ENCODE data around the gene DCAF5. TPM values are rescaled to one million over a fixed set of nuclear protein-coding genes. Genes with fewer than 3 reads are reported as not detected.
"Not testable (repeated sequence)": the region's sequence is repeated elsewhere in the genome, so short reads cannot be mapped to it uniquely, and the experiment has no call there.

Gene DCAF5
- total RNA-seq, 2 donors from 2014 or later: 52.3 to 53.5 TPM

DNA sequence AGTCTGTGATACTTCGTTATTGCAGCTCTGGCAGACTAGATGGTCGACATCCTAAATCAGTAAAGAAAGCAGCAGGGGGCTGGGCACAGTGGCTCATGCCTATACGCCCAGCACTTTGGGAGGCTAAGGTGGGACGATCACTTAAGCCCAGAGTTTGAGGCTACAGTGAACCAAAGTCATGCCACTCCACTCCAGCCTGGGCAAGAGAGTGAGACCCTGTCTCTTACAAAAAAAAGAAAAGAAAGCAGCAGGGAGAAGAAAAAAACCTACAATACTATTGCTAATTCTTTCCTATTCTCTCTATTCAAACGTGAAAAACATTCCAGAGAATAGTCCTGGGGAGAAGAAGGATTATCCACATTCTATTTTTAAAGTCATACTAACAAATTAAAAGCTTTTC is 79.5 kb downstream of the DCAF5 start:
- no peaks in the 10 kb centered on the region for H3K27me3 Mint-ChIP-seq (ENCODE audit: low read depth)
- H3K4me3 Mint-ChIP-seq: no peak overlapping the region
- ATAC-seq (replicated peaks in 1 of 2): no peak
- H3K4me1 Mint-ChIP-seq (ENCODE audit: low read depth): peaks cover 25% of the 10 kb centered on the region
- no peak overlapping the region for H3K27ac Mint-ChIP-seq
- H3K9me3 Mint-ChIP-seq: no peaks in the 10 kb centered on the region
- no peak for DNase-seq
- peaks cover 0 to 3% of the 10 kb centered on the region in 2 donors for H3K36me3 Mint-ChIP-seq (ENCODE audit: insufficient read depth in 2 of 2)

DNA sequence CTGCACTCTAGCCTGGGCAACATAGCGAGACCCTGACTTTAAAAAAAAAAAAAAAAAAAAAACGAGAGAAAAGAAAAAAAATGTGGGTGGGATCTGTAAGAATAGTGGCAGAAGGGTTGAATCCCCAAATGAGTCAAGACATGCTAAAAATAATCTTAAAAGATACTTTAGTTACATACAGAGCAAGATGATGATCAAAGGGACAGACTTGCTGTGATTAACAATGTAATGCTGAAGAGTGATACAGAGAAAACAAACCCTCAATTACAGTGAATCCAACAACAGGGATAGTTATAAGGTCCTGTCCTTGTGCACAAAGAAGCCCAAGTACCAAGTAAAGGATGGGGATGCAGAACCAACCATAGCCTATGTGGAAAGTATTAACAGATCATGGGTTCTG is 80.3 kb downstream of the DCAF5 start:
- peaks cover 0 to 6% of the 10 kb centered on the region in 2 donors for H3K36me3 Mint-ChIP-seq (ENCODE audit: insufficient read depth in 2 of 2)
- no peaks in the 10 kb centered on the region for H3K9me3 Mint-ChIP-seq
- ATAC-seq (replicated peaks in 1 of 2) (peak; percentile 17 to 37), DNase-seq (no peak)
- no peak overlapping the region for H3K4me3 Mint-ChIP-seq
- no peaks in the 10 kb centered on the region for H3K27me3 Mint-ChIP-seq (ENCODE audit: low read depth)
- H3K4me1 Mint-ChIP-seq (ENCODE audit: low read depth): peaks cover 23% of the 10 kb centered on the region
- peak overlapping the region; percentile 9 for H3K27ac Mint-ChIP-seq

DNA sequence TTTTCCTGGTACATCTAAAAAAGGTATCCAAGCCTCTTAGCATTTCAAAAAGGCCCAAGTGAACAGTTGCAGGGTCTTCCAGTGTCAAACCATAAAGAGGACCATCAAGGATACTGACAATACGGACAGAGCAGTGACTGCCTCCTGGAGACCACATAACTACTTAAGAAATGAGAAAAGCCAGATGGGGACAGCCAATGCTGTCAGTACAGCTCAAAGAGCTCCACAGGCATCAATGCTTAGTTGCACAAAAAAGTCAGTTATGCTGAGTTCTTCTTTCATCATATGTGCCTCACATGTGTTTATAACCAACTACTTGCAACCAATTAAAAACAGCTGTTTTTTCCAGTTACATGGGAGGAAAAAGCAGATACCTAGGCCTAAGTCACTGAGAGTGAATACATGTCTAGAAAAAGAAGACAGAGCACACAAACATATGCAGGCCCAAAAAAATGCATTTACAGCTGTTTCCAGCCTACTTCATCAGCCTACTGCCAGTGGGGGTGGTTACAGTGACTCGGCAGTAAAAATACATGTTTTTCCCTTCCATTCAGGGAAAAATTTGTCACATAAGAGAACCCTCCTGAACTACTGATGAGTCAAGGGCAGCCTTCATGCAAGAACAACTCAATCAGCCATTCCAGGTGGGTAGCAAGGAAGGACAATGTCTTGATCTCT is 84.0 kb downstream of the DCAF5 start:
- peak overlapping the region; percentile 48 for H3K27ac Mint-ChIP-seq
- peaks cover 0 to 2% of the 10 kb centered on the region in 2 donors for H3K36me3 Mint-ChIP-seq (ENCODE audit: insufficient read depth in 2 of 2)
- ATAC-seq (replicated peaks in 1 of 2): peak in 1 of 2 donors; percentile 27

DNA sequence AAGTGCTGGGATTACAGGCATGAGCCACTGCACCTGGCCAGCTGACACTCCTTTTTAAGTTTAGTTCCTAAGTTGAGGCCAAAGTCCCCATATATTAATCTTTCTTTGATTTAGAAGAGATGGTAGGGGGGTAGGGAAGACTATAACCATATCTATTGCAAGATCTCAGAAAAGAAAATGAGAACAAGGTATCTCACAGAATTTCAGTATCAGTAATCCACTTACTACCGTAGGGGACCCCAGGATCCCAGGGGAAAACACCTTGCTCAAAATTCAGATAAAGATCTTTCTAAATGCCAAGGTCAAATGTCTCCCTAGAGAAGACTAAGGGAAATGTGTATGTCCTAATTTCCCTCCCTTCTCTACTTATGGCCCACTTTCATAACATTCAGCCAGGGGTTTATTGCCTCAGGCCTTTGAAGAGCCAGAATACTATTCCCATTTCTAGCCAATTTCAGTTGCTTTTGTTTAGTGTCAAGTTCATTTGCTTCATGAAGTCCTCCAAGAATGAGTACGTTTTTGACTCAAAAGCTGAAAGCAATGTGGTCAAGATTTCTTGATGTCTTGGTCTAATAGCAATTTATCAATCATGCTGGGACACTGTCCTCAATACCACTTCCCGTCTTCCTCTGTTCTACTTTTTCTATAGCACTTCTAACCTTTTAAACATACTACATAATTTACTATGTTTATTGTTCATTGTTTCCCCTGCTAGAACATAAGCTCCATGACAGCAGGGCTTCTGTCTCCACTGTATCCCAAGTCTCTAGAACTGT is 86.3 kb downstream of the DCAF5 start:
- Mint-ChIP-seq H3K36me3 (ENCODE audit: insufficient read depth in 2 of 2) (peaks cover 0 to 5% of the 10 kb centered on the region in 2 donors), H3K4me3 (peak overlapping the region in 1 of 2 donors; percentile 12), H3K27ac (peak overlapping the region; percentile 77), H3K4me1 (ENCODE audit: low read depth) (peaks cover 20% of the 10 kb centered on the region), H3K9me3 (no peaks in the 10 kb centered on the region), H3K27me3 (ENCODE audit: low read depth) (no peaks in the 10 kb centered on the region)
- ATAC-seq (replicated peaks in 1 of 2): peak; percentile 58 to 84
- DNase-seq: no peak

More for the DNA sequence above, 84.0 kb downstream of the DCAF5 start:
- Mint-ChIP-seq H3K9me3 (no peaks in the 10 kb centered on the region), H3K4me3 (no peak overlapping the region), H3K4me1 (ENCODE audit: low read depth) (peaks cover 32% of the 10 kb centered on the region), H3K27me3 (ENCODE audit: low read depth) (no peaks in the 10 kb centered on the region)
- DNase-seq: no peak

DNA sequence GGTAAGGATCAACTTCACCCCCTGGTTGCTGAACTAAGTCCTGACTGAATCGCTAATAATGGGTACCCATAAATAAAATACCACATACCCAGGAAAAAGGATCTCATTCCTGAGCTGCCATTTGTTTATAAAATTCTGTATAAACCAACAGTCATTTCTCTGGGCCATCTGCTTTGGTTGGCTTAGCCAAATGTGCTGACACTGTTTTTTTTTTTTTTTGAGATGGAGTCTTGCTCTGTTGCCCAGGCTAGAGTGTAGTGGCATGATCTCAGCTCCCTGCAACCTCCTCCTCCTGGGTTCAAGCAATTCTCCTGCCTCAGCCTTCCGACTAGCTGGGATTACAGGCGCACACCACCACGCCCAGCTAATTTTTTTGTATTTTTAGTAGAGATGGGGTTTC is 87.0 kb downstream of the DCAF5 start:
- Mint-ChIP-seq H3K4me1 (ENCODE audit: low read depth) (peaks cover 20% of the 10 kb centered on the region), H3K27ac (peak overlapping the region; percentile 77)
- DNase-seq; H3K9me3 Mint-ChIP-seq; H3K27me3 Mint-ChIP-seq (ENCODE audit: low read depth); H3K4me3 Mint-ChIP-seq; H3K36me3 Mint-ChIP-seq (ENCODE audit: insufficient read depth in 2 of 2); ATAC-seq (replicated peaks in 1 of 2): not testable (repeated sequence)

DNA sequence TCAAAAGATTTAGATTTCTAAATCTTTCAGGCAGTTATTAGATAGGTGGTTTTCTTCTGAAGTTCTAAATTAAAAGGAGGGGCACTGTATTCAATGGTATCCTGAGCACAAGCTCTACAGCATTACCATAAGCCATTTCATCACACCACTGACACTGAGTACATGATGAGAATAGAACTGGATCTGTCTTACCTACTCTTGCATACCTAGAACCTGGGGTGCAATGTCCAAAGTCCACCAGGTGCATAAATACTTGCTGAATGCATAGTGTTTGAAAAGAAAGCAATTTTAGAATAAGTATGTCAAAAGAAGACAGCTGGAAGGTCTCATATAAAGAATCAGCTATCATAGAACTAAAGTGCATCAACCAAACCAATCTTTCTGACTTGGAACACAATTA is 88.3 kb downstream of the DCAF5 start:
- Mint-ChIP-seq H3K27me3 (ENCODE audit: low read depth) (no peaks in the 10 kb centered on the region), H3K27ac (no peak overlapping the region), H3K9me3 (no peaks in the 10 kb centered on the region), H3K4me1 (ENCODE audit: low read depth) (peaks cover 22% of the 10 kb centered on the region), H3K4me3 (no peak overlapping the region), H3K36me3 (ENCODE audit: insufficient read depth in 2 of 2) (peaks cover 0 to 5% of the 10 kb centered on the region in 2 donors)
- ATAC-seq (replicated peaks in 1 of 2): no peak
- no peak for DNase-seq

DNA sequence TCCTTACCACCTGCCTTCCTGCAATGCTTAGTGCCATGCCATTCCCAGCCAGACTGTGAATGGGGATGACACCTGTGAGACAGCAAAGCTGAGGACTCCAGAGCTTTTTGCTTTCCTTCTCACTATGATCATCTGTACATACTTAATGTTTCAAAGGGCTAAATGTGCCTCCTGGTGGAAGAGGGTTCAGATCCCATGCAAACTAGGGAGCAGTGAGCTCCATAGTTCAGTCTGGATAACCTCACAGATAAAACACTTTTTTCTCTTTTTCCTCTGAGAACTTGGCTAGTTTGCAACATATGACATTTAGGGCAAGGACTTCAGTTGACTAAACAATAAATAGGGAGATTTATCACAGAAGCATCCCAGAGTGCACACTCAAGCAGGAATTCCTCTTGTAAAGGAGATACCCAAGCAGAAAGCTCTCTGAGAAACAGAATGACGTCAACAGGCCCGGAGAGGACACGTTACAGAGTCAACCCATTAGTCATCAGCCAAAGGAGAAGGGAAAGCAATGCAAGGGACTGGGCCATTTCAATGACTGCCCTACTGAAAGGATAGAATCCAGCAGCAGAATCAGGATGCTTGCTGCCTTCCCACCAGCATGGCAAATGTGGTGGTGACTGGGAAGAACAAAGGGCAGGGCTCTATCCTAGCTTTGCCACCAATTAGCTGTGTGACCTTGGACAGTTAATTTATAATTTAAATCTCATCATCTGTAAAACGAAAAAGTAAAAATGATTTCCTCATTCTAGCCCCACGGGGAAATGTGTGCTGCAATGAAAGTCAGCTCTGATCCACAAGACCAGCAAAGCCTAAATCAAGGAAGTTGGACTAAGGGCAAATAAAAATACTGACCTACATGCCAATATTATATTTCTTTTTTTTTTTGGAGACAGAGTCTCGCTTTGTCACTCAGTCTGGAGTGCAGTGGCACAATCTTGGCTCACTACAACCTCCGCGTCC is 93.0 kb downstream of the DCAF5 start:
- DNase-seq (no peak), ATAC-seq (replicated peaks in 1 of 2) (no peak)
- H3K4me3 Mint-ChIP-seq: no peak overlapping the region
- H3K4me1 Mint-ChIP-seq (ENCODE audit: low read depth): peaks cover 36% of the 10 kb centered on the region
- no peak overlapping the region for H3K27ac Mint-ChIP-seq
- H3K9me3 Mint-ChIP-seq: no peaks in the 10 kb centered on the region
- peaks cover 1 to 14% of the 10 kb centered on the region in 2 donors for H3K36me3 Mint-ChIP-seq (ENCODE audit: insufficient read depth in 2 of 2)
- H3K27me3 Mint-ChIP-seq (ENCODE audit: low read depth): no peaks in the 10 kb centered on the region

DNA sequence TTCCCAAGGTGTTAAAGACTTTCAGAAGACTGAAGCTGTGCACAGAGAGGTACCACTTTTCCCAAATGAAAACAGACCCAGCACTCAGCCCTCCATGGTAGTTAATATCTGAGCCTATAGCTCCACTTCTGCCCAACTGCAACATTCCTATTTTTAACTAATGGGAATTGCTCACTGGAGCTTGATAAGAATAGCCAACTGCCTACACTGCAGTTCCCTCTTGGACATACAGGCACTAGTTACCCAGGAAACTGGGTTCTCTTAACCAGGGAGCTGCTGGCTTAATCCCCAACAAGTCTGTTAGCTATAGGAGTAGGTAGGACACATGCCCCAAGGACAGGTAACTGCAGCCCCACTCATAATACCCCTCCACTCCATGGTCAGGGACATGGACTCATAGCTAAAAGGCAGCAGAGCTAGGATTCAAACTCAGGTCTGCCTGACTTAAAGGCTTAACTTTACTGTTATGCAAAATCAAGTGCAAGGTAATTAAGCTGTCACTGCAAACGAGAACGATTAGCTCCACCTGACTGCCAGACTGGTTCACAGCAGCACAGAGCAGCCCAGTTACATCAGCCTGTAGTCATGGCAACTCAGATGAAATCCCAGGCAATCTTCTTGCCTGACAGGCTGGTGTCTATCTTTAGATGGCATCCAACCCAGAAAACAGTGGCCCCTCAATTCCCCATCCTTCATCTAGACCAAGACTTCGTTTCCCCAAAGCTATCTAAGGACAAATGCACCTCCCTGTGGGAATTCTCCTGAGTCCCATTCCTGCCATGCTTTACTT is 96.7 kb downstream of the DCAF5 start:
- H3K36me3 Mint-ChIP-seq (ENCODE audit: insufficient read depth in 2 of 2): peaks cover 3 to 18% of the 10 kb centered on the region in 2 donors
- DNase-seq: peak; percentile 18 to 20
- peak overlapping the region; percentile 16 to 47 for H3K4me3 Mint-ChIP-seq
- H3K9me3 Mint-ChIP-seq: no peaks in the 10 kb centered on the region
- no peaks in the 10 kb centered on the region for H3K27me3 Mint-ChIP-seq (ENCODE audit: low read depth)
- ATAC-seq (replicated peaks in 1 of 2): peak; percentile 48 to 51
- H3K27ac Mint-ChIP-seq: peak overlapping the region; percentile 94
- H3K4me1 Mint-ChIP-seq (ENCODE audit: low read depth): peaks cover 36% of the 10 kb centered on the region

DNA sequence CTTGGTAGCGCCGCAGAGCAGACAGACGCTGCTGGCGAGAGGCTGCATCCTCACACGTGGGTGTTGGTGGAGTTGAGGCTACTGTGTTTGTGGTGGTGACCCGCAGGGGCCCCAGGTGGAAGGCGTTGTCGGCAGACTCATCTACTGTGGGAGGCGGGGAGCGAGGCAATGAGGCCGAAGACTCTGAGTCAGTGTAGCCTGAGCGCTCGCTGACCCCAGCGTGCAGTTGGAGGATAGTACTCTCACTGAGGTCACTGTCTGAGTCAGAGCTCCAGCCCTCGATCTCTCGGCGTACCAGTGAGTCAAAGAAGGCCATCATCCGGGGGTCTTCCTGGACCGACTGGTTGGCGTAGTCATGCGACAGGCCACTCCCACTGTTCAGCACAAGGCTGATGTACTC is 97.8 kb downstream of the DCAF5 start:
- Mint-ChIP-seq H3K27me3 (ENCODE audit: low read depth) (no peaks in the 10 kb centered on the region), H3K4me1 (ENCODE audit: low read depth) (peaks cover 36% of the 10 kb centered on the region), H3K9me3 (no peaks in the 10 kb centered on the region), H3K27ac (no peak overlapping the region), H3K4me3 (no peak overlapping the region), H3K36me3 (ENCODE audit: insufficient read depth in 2 of 2) (peaks cover 3 to 18% of the 10 kb centered on the region in 2 donors)
- ATAC-seq (replicated peaks in 1 of 2) (peak in 1 of 2 donors; percentile 22), DNase-seq (peak in 1 of 2 donors; percentile 6)

DNA sequence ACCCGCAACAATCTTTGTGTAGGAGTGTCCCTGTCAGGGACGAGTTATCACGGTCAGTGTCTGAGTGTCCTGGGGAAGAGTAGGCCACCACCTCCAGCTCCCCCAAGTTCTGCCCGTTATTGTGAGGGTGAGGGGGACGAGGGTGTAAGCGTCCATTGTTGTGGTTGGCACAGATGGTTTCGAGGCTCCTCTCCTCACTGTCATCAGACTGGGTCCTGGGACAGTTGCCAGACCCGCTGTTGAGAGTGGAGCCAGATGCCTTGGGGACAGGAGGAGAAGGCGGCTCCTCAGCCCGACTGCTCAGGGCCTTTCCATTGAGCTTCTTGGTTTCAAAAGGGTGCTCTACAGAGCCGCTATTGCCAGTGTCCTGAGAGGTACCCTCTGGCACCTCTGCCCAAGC is 98.9 kb downstream of the DCAF5 start:
- no peak overlapping the region for H3K27ac Mint-ChIP-seq
- no peaks in the 10 kb centered on the region for H3K9me3 Mint-ChIP-seq
- ATAC-seq (replicated peaks in 1 of 2) (no peak), DNase-seq (no peak)
- H3K4me1 Mint-ChIP-seq (ENCODE audit: low read depth): peaks cover 28% of the 10 kb centered on the region
- H3K36me3 Mint-ChIP-seq (ENCODE audit: insufficient read depth in 2 of 2): peaks cover 3 to 15% of the 10 kb centered on the region in 2 donors
- no peaks in the 10 kb centered on the region for H3K27me3 Mint-ChIP-seq (ENCODE audit: low read depth)
- no peak overlapping the region for H3K4me3 Mint-ChIP-seq

DNA sequence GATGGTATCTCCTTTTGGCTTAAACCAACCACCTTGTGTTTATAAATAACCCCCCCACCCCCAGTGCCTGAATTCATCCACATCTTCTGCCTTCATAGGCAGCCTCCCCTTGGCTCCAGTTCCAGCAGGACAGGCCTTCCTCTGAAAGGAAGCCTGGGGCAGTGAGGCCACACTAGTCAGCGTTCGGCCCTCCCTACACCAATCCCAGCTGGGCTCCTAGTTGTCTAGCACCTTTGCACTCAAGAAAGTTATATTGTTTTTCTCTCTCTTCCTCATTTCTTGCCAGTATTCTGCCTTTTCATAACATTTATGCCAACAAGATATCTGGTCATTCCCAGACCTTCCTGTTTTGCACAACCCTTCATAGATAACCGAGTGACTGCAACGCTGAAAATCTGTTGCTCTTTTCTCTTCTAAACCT is 100.7 kb downstream of the DCAF5 start:
- Mint-ChIP-seq H3K4me3 (no peak overlapping the region), H3K27ac (no peak overlapping the region), H3K36me3 (ENCODE audit: insufficient read depth in 2 of 2) (peaks cover 3 to 13% of the 10 kb centered on the region in 2 donors), H3K9me3 (no peaks in the 10 kb centered on the region), H3K4me1 (ENCODE audit: low read depth) (peaks cover 15% of the 10 kb centered on the region), H3K27me3 (ENCODE audit: low read depth) (no peaks in the 10 kb centered on the region)
- DNase-seq (no peak), ATAC-seq (replicated peaks in 1 of 2) (no peak)

All from activated T-cell treated with anti-CD3 and anti-CD28 coated beads, Interleukin-2, amount 50 U/mL, for 72 hours (primary cell).